ENCODE data around the gene LILRB5. TPM values are rescaled to one million over a fixed set of nuclear protein-coding genes. Genes with fewer than 3 reads are reported as not detected.
A peak's percentile ranks its signal among the peaks of the same experiment; 100 is the strongest.

The LILRB5 gene
- total and polyA plus RNA-seq, 9 of the 15 experiments (the other 6 are each of a cell fraction or from before 2014, with no cell fraction given) = not detected

DNA sequence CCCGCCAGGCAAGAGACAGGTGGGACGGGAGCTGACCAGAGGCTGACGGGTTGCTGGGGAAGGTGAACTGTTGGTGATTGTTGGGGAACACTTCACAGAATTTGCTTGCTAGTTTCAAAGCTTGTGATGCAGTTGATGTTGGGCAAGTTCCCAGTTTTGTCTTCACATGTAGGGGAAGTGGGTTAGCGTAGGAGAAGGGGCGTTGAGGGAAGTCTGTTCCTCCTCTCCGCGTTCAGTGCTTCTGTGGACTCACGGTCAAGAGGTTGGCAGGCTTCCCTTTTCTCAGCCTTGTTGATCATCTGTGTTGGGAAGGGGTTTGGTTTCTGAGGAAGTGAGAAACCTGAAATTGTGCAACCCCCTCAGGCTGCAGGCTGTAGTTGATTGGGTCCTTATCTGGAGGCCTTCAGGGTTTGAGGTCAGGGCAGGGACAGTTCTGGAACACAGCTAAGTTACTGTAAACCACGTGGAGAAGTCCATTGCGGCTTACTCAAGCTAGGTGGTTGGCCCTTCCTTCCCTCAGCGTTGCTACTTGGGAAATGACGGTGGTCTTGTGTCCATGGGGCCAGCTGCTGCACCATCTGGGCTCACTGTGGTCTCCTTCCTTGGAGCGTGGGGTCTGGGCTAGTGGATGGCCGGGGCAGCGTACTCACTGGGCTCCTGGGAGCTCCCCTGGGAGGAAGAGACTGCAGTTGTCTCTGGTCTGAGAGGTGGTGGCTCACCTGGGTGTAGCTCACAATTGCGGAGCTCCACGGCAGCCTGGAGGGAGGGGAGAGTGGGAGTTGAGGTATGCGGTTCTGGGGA is 48.9 kb downstream of the LILRB5 start (continued):
- no peak for TF ChIP-seq MYBL2 (IDR thresholded peaks at IDR 0.05; ENCODE audit: low read depth)
- TF ChIP-seq MYBL2 (CRISPR knock-in tag; IDR thresholded peaks at IDR 0.05; ENCODE audit: borderline replicate concordance) = no peak
- peak; percentile 88 for TF ChIP-seq CREB3 (tag; conservative IDR thresholded peaks at IDR 0.05; ENCODE audit: low read depth)
- TF ChIP-seq POLR3G (IDR thresholded peaks at IDR 0.05; ENCODE audit: extremely low read depth, insufficient read length, insufficient replicate concordance) = no peak
- TF ChIP-seq, protein P1, sequence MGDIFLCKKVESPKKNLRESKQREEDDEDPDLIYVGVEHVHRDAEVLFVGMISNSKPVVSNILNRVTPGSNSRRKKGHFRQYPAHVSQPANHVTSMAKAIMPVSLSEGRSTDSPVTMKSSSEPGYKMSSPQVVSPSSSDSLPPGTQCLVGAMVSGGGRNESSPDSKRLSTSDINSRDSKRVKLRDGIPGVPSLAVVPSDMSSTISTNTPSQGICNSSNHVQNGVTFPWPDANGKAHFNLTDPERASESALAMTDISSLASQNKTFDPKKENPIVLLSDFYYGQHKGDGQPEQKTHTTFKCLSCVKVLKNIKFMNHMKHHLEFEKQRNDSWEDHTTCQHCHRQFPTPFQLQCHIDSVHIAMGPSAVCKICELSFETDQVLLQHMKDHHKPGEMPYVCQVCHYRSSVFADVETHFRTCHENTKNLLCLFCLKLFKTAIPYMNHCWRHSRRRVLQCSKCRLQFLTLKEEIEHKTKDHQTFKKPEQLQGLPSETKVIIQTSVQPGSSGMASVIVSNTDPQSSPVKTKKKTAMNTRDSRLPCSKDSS (IDR thresholded peaks at IDR 0.05; ENCODE audit: low read depth, partially characterized antibody) = no peak
- TF ChIP-seq, protein P2, sequence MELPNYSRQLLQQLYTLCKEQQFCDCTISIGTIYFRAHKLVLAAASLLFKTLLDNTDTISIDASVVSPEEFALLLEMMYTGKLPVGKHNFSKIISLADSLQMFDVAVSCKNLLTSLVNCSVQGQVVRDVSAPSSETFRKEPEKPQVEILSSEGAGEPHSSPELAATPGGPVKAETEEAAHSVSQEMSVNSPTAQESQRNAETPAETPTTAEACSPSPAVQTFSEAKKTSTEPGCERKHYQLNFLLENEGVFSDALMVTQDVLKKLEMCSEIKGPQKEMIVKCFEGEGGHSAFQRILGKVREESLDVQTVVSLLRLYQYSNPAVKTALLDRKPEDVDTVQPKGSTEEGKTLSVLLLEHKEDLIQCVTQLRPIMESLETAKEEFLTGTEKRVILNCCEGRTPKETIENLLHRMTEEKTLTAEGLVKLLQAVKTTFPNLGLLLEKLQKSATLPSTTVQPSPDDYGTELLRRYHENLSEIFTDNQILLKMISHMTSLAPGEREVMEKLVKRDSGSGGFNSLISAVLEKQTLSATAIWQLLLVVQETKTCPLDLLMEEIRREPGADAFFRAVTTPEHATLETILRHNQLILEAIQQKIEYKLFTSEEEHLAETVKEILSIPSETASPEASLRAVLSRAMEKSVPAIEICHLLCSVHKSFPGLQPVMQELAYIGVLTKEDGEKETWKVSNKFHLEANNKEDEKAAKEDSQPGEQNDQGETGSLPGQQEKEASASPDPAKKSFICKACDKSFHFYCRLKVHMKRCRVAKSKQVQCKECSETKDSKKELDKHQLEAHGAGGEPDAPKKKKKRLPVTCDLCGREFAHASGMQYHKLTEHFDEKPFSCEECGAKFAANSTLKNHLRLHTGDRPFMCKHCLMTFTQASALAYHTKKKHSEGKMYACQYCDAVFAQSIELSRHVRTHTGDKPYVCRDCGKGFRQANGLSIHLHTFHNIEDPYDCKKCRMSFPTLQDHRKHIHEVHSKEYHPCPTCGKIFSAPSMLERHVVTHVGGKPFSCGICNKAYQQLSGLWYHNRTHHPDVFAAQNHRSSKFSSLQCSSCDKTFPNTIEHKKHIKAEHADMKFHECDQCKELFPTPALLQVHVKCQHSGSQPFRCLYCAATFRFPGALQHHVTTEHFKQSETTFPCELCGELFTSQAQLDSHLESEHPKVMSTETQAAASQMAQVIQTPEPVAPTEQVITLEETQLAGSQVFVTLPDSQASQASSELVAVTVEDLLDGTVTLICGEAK (IDR thresholded peaks at IDR 0.05) = 0 out of 2 replicates have a peak, but pooled peaks have one; percentile 22
- TF ChIP-seq, protein P2 (CRISPR knock-in tag; IDR thresholded peaks at IDR 0.05) = no peak
- no peak for TF ChIP-seq HIVEP1 (CRISPR knock-in tag; IDR thresholded peaks at IDR 0.05)
- TF ChIP-seq, protein P3, sequence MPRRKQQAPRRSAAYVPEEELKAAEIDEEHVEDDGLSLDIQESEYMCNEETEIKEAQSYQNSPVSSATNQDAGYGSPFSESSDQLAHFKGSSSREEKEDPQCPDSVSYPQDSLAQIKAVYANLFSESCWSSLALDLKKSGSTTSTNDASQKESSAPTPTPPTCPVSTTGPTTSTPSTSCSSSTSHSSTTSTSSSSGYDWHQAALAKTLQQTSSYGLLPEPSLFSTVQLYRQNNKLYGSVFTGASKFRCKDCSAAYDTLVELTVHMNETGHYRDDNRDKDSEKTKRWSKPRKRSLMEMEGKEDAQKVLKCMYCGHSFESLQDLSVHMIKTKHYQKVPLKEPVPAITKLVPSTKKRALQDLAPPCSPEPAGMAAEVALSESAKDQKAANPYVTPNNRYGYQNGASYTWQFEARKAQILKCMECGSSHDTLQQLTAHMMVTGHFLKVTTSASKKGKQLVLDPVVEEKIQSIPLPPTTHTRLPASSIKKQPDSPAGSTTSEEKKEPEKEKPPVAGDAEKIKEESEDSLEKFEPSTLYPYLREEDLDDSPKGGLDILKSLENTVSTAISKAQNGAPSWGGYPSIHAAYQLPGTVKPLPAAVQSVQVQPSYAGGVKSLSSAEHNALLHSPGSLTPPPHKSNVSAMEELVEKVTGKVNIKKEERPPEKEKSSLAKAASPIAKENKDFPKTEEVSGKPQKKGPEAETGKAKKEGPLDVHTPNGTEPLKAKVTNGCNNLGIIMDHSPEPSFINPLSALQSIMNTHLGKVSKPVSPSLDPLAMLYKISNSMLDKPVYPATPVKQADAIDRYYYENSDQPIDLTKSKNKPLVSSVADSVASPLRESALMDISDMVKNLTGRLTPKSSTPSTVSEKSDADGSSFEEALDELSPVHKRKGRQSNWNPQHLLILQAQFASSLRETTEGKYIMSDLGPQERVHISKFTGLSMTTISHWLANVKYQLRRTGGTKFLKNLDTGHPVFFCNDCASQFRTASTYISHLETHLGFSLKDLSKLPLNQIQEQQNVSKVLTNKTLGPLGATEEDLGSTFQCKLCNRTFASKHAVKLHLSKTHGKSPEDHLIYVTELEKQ (CRISPR knock-in tag; IDR thresholded peaks at IDR 0.05) = no peak; the same call in 1 of the 2 replicates
- peak; percentile 85 for TF ChIP-seq SNRNP70 (optimal IDR thresholded peaks at IDR 0.05; ENCODE audit: low read depth, low read length)
- TF ChIP-seq ZNF143 (CRISPR knock-in tag; IDR thresholded peaks at IDR 0.05) = no peak
